Fibroblast of upper back skin (primary cell): Measurements from ENCODE around the gene THOC6.
"Not testable (repeated sequence)": the region's sequence is repeated elsewhere in the genome, so short reads cannot be mapped to it uniquely, and the experiment has no call there.

ENCODE experiments used
- DNase-seq: peaks from one replicate; pipeline ENCODE4 v3.0.0-alpha.2; 2013

The THOC6 gene

DNA sequence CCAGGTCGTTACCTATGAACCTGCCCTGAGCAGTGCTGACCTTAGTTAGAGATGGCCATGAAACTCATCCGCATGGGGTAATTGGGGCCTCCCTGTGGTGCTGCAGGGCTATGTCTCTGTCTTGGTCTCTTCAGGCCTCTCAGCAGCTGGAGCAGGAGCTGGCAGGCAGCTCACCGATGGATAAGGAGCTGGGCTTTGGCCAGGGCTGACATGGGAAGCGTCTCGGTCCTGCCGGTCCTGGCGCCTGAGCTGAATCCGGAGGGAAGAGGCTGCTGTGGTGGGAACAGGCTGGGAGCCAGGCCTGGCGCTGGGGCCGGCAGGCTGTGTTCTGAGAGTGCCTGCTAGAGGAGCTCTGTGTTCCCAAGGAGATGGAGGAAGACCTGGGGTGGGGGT, 51.7 kb downstream of the THOC6 start:
- DNase-seq, result no peak

DNA sequence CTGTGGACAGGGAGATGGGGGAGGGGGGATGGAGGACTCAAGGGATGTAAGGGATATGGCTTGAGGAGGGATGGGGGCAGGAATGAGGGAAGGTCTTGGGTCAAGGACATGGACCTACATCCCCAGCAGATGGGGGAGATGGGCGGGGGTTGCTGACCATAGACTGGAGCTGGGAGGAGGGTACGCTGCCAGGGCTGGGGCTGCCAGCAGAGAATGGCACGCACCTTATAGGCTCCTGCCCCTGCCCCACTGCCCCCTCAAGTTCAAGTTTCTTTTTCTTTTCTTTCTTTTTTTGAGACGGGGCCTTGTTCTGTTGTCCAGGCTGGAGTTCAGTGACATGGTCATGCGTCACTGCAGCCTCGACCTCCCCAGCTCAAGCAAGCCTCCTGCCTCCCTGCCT, 52.1 kb downstream of the THOC6 start:
- DNase-seq, result not testable (repeated sequence)

DNA sequence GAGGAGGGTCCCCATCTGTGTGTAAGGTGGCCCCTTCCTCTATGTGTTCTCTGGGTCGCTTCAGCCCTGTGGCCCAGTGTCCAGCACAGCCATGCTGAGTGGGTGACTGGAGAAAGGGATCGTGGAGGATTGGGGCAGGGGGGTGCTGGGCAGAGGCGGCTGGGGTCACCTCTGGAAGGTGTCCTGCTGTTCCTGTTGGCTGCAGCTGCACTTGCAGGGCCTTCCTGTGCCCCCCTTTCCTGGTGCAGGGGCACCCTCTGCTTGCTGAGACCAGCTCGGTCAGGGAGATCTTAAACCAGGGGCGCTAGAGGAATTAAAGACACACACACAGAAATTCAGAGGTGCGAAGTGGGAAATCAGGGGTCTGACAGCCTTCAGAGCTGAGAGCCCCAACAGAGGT, 52.7 kb downstream of the THOC6 start:
- no peak for DNase-seq
